HG02938 (cell line): Measurements from ENCODE around the gene NPAS3.

Experiments used
- ATAC-seq: cut with Tn5 transposase; IDR thresholded peaks from one replicate; pipeline ENCODE4 v1.9.1; 2021; ENCODE audit warnings: mild to moderate bottlenecking, moderate library complexity; ENCODE audit not compliant: unreplicated experiment

The NPAS3 gene

GRCh38 chr14:33534632-33535031 lies 596.0 kb downstream of the NPAS3 start:
- no peak for ATAC-seq

GRCh38 chr14:33539918-33540357 lies 601.3 kb downstream of the NPAS3 start:
- ATAC-seq, result no peak

- ATAC-seq, result no peak
Observed at GRCh38 chr14:33541171-33541570, 602.5 kb downstream of the NPAS3 start.

GRCh38 chr14:33542338-33543287 lies 603.9 kb downstream of the NPAS3 start:
- ATAC-seq, result no peak

GRCh38 chr14:33545696-33546095 lies 607.0 kb downstream of the NPAS3 start:
- no peak for ATAC-seq

- ATAC-seq, result no peak
Observed at GRCh38 chr14:33548606-33549005, 609.9 kb downstream of the NPAS3 start.

- ATAC-seq, result no peak
Observed at GRCh38 chr14:33551963-33552362, 613.3 kb downstream of the NPAS3 start.

GRCh38 chr14:33553706-33554278 lies 615.1 kb downstream of the NPAS3 start:
- no peak for ATAC-seq

GRCh38 chr14:33554988-33555387 lies 616.3 kb downstream of the NPAS3 start:
- ATAC-seq, result no peak

- ATAC-seq, result no peak
Observed at GRCh38 chr14:33555710-33556350, 617.2 kb downstream of the NPAS3 start.

GRCh38 chr14:33556382-33557121 lies 617.9 kb downstream of the NPAS3 start:
- ATAC-seq, result no peak

- ATAC-seq, result no peak
Observed at GRCh38 chr14:33560718-33561431, 622.2 kb downstream of the NPAS3 start.

GRCh38 chr14:33561488-33562175 lies 623.0 kb downstream of the NPAS3 start:
- no peak for ATAC-seq

GRCh38 chr14:33563191-33563900 lies 624.7 kb downstream of the NPAS3 start:
- ATAC-seq, result no peak

GRCh38 chr14:33563901-33564197 lies 625.2 kb downstream of the NPAS3 start:
- no peak for ATAC-seq

- no peak for ATAC-seq
Observed at GRCh38 chr14:33564774-33565630, 626.3 kb downstream of the NPAS3 start.

GRCh38 chr14:33566082-33566481 lies 627.4 kb downstream of the NPAS3 start:
- no peak for ATAC-seq

GRCh38 chr14:33567023-33567728 lies 628.5 kb downstream of the NPAS3 start:
- no peak for ATAC-seq
